HG03103 (cell line): ENCODE data around the gene CDK14.

Experiments
- ATAC-seq: cut with Tn5 transposase; IDR thresholded peaks from one replicate; pipeline ENCODE4 v1.9.1; 2021; ENCODE audit warnings: low read depth; ENCODE audit not compliant: unreplicated experiment

Gene CDK14

GRCh38 chr7:91068136-91068795 is 472.1 kb downstream of the CDK14 start:
- ATAC-seq: no peak

GRCh38 chr7:91069146-91069545 is 473.0 kb downstream of the CDK14 start:
- no peak for ATAC-seq

GRCh38 chr7:91079487-91079886 is 483.4 kb downstream of the CDK14 start:
- ATAC-seq: no peak

GRCh38 chr7:91080351-91080750 is 484.2 kb downstream of the CDK14 start:
- no peak for ATAC-seq

- no peak for ATAC-seq
Observed at GRCh38 chr7:91082038-91082437, 485.9 kb downstream of the CDK14 start.

- ATAC-seq: no peak
Observed at GRCh38 chr7:91082852-91083495, 486.9 kb downstream of the CDK14 start.

GRCh38 chr7:91083855-91084644 is 487.9 kb downstream of the CDK14 start:
- ATAC-seq: no peak

GRCh38 chr7:91085175-91085574 is 489.1 kb downstream of the CDK14 start:
- ATAC-seq: no peak

GRCh38 chr7:91086200-91086599 is 490.1 kb downstream of the CDK14 start:
- no peak for ATAC-seq

- ATAC-seq: no peak
Observed at GRCh38 chr7:91088156-91088555, 492.0 kb downstream of the CDK14 start.

- ATAC-seq: no peak
Observed at GRCh38 chr7:91088691-91089090, 492.6 kb downstream of the CDK14 start.

GRCh38 chr7:91089382-91089963 is 493.4 kb downstream of the CDK14 start:
- no peak for ATAC-seq

GRCh38 chr7:91090684-91091083 is 494.6 kb downstream of the CDK14 start:
- no peak for ATAC-seq

- no peak for ATAC-seq
Observed at GRCh38 chr7:91091631-91092030, 495.5 kb downstream of the CDK14 start.

GRCh38 chr7:91093181-91093580 is 497.1 kb downstream of the CDK14 start:
- ATAC-seq: no peak

- no peak for ATAC-seq
Observed at GRCh38 chr7:91098566-91098965, 502.4 kb downstream of the CDK14 start.

GRCh38 chr7:91103363-91103762 is 507.2 kb downstream of the CDK14 start:
- no peak for ATAC-seq

GRCh38 chr7:91107460-91107859 is 511.3 kb downstream of the CDK14 start:
- ATAC-seq: no peak

GRCh38 chr7:91109200-91109599 is 513.1 kb downstream of the CDK14 start:
- ATAC-seq: no peak

- ATAC-seq: no peak
Observed at GRCh38 chr7:91112902-91113341, 516.8 kb downstream of the CDK14 start.

GRCh38 chr7:91114232-91114631 is 518.1 kb downstream of the CDK14 start:
- ATAC-seq: no peak
